Fibroblast of the aortic adventitia (primary cell): Measurements from ENCODE around the gene SCRN2. TPM values are rescaled to one million over a fixed set of nuclear protein-coding genes. Genes with fewer than 3 reads are reported as not detected.

Experiments used
- DNase-seq: peaks from one replicate; pipeline ENCODE4 v3.0.0-alpha.2; 2010; ENCODE audit warnings: low read depth
- H3K4me3 ChIP-seq: 2 replicates; pipeline ENCODE4 v1.5.1; 2011; ENCODE audit warnings: low read depth, mild to moderate bottlenecking, control low read depth, low read length, moderate library complexity
- total RNA-seq: library from RNA; depleted of rRNA; stranded (reverse); fragments of >200 nt; gene quantifications from 2 replicates; pipeline ENCODE4 v1.2.3, GENCODE V29; 2012; ENCODE audit warnings: low replicate concordance
- TF ChIP-seq, protein P1 (sequence below): IDR thresholded peaks from 2 replicates; pipeline ENCODE4 v1.5.1; 2011; ENCODE audit warnings: mild to moderate bottlenecking, low read length, control low read depth, inconsistent platforms; ENCODE audit not compliant: insufficient read depth

SCRN2 gene
- total RNA-seq, 1 donor, result 14.7 TPM

DNA sequence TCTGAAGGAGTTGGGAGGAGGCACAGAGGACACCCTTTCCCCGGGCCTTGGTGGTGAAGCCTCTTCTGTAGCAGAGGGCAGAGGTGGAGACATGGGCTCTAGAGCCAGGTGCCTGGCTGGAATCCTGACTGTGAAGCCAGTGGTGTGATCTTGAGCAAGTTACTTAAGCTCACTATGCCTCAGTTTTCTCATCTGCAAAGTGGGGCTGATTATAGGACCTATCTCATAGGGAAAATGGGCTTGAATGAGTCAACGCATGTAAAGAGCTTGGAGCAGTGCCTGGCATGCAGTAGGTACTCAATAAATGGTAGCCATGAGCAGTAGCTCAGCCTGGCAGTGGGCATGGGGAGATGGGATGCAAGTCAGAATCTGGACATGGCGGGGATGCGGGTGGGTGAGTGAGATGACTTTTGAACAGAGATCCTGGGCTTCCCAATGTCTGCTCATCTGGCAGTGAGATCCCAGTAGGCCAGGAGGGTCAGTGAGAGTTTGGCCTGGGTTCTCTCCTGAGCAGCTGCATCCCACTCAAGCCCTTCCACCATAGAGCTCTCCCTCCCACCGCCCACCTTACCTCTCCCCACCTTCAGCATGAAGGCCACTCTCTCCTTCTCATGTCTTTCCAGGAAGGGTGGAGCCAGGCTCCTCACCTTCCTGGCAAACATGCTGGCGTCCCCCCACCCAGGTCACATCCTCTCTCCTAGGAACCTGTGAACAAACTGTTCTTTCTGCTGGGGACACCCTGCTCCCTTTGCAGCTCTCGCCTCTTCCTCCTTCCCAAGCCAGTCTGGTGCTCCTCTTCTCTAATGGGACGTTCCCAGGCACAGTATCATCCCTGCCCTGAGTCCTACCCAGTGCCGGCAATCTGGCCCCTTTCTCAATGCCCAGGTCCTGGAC lies 41.9 kb upstream of the SCRN2 start:
- DNase-seq, result no peak
- TF ChIP-seq, protein P1, sequence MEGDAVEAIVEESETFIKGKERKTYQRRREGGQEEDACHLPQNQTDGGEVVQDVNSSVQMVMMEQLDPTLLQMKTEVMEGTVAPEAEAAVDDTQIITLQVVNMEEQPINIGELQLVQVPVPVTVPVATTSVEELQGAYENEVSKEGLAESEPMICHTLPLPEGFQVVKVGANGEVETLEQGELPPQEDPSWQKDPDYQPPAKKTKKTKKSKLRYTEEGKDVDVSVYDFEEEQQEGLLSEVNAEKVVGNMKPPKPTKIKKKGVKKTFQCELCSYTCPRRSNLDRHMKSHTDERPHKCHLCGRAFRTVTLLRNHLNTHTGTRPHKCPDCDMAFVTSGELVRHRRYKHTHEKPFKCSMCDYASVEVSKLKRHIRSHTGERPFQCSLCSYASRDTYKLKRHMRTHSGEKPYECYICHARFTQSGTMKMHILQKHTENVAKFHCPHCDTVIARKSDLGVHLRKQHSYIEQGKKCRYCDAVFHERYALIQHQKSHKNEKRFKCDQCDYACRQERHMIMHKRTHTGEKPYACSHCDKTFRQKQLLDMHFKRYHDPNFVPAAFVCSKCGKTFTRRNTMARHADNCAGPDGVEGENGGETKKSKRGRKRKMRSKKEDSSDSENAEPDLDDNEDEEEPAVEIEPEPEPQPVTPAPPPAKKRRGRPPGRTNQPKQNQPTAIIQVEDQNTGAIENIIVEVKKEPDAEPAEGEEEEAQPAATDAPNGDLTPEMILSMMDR, result no peak

DNA sequence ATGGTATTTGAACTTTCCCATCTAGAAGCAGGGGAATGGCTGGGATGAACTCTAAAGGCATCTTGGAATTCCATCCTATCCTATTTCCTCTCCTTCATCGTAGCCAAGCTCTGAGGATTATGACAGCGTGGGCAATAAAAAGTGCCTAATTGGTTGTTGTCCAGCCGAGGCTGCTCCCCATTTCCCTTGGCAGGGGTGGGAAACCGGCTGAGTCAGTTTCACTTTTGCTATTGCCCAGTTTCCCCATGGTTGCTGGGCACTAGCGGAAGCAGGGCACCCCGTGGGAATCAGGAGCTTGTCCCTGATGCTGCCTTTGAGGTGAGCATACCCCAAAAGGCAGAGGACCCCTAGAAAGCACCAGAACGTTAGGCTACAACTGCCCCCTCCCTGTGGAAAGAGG lies 41.2 kb upstream of the SCRN2 start:
- TF ChIP-seq, protein P1, result no peak
- peak; percentile 49 for DNase-seq
- H3K4me3 ChIP-seq, result no peak overlapping the region

More for the DNA sequence above, 41.9 kb upstream of the SCRN2 start:
- H3K4me3 ChIP-seq, result no peak overlapping the region

DNA sequence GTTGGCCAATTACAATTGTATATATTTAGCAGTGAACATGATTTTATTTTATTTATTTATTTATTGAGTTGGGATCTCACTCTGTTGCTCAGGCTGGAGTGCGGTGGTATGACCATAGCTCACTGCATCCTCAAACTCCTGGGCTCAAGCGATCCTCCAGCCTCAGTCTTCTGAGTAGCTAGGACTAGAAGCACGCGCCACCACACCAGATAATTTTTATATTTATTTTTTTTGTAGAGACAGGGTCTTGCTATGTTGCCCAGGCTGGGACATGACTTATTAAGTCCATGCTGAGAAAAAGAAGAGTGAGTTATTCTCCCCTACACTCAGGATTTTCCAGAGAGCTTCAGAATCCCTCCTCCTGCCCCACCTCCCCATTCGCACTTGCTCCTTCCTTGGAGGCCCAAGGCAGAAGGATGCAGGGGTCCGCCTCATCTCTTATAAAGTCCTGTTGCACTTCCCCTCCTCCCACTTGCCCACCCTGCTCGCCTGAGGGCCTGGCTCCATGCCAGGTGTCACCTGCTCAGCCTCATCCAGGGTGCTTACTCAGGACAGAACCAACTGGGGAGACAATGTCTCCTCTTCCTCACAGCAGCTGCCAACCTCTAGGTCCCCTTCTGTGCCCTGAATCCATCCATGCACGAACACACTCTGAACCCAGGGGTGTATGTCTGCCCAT lies 38.8 kb upstream of the SCRN2 start:
- no peak overlapping the region for H3K4me3 ChIP-seq
- TF ChIP-seq, protein P1, result no peak
- DNase-seq, result no peak

DNA sequence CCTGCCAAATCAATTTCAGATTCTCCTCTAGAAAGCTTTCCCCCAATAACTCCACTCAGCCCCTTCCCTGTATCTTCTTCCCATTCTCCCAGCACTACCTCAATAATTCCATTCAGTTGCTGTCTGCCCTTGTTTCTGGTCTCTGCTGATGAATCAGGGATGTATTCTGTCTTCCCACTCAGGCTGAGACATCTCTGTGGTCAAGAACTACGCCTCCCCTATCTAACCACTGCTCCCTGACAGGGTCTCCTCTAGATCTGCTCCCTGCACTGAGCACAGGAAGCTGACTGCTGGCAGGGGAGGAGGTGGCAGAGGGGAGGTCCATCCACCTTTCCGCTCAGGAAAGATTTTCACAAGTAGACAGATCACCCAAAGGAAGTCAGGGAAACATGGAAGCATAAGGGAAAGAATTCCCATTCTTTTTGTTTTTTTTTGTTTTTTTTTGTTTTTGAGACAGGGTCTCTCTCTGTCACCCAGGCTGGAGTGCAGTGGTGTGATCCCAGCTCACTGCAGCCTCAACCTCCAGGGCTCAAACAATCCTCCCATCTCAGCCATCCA lies 38.0 kb upstream of the SCRN2 start:
- DNase-seq, result no peak
- H3K4me3 ChIP-seq, result no peak overlapping the region
- TF ChIP-seq, protein P1, result no peak

DNA sequence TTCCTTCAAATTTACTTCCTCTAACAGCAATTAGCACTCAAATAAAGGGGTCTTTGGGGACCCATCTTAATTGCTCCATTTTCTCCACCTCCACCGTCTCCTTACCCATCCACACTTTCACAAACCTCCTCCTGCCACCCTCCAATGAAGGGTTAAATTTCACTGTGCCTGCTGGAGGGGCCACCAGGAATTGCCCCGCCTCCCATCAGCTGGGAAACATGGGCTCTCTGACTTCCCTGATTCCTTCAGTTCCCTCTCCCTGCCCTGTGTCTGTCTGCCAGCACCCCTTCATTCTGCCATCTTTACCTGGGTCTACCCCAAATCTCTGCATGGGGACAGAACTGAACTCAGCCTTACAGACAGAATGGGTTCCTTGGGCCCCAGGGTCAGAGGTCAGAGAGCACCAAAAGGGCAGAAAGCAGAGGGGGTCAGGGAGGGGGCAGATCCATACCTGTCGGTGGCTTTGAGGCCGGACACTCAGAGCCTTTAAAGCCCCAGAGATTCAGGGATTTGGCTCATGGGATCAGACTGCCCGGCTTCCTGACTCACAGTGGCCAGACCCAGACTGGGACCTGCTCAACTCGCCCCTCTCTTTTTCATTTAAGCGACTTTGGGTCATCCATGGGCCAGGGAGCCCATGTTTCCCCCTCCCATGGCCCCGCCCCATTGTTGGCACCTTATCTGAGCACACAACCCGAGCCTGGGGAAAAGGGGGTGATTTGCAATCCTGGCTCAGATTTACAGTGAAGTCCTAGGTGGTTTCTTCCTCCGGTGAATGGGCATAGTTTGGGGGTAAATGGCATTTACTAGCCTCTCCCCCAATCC lies 37.3 kb upstream of the SCRN2 start:
- TF ChIP-seq, protein P1, result no peak
- DNase-seq, result no peak
- no peak overlapping the region for H3K4me3 ChIP-seq

DNA sequence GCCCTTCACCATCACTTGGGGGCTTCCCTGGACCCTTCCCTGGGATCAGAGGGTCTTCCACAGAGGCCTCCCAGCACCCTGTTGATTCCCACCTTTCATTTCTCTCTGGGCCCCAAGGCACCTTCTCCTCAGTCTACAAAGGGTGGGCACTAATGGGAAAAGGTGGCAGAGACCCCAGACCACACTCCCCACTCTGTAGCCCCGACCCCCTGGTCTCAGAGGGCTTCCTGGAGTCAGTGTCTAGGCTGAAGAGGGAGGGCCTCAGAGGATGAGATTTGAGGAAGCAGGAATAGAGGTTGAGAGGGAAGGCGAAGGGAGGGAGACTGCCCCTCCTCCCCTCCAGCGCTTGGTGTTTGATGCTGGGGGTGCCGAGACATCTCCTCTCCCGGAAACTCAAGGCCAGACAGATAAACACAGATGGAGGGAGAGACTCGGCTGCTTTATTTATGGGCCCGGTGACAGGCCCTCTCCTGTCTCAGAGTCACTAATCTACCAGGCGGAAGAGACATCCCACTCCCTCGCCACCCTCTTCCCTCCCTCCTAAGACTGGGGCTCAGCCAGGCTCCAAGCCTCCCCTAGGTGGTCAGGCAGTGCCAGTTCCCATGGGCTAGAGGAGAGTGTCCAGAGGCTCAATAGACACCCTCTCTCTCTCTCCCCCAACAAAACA lies 36.4 kb upstream of the SCRN2 start:
- no peak overlapping the region for H3K4me3 ChIP-seq
- DNase-seq, result no peak
- TF ChIP-seq, protein P1, result no peak
